Fibroblast of upper back skin (primary cell): ENCODE data around the gene FRG2B.
"Not testable (repeated sequence)": the region's sequence is repeated elsewhere in the genome, so short reads cannot be mapped to it uniquely, and the experiment has no call there.

ENCODE experiments used
- DNase-seq: peaks from one replicate; pipeline ENCODE4 v3.0.0-alpha.2; 2013

Gene FRG2B

DNA sequence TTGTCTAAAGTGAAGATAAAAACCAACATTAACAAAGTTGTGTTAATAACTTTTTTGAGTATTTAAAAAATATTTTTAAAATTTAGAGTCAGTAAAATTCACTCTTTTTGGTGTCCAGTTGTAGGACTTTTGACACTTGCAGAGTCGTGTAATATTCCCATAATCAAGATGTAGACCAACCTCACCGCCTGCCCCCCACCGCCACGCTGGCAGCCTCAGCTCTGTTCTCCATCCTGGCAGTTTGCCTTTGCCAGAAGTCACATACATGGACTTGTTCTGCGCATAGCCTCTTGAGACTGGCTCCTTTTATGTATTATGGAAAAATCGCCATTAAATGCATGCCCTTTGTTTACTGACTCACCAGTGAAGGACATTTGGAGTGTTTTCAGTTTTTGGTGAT lies 33.9 kb downstream of the FRG2B start:
- DNase-seq, result no peak

GRCh38 chr10:133590970-133591359 lies 35.6 kb downstream of the FRG2B start:
- DNase-seq, result no peak

DNA sequence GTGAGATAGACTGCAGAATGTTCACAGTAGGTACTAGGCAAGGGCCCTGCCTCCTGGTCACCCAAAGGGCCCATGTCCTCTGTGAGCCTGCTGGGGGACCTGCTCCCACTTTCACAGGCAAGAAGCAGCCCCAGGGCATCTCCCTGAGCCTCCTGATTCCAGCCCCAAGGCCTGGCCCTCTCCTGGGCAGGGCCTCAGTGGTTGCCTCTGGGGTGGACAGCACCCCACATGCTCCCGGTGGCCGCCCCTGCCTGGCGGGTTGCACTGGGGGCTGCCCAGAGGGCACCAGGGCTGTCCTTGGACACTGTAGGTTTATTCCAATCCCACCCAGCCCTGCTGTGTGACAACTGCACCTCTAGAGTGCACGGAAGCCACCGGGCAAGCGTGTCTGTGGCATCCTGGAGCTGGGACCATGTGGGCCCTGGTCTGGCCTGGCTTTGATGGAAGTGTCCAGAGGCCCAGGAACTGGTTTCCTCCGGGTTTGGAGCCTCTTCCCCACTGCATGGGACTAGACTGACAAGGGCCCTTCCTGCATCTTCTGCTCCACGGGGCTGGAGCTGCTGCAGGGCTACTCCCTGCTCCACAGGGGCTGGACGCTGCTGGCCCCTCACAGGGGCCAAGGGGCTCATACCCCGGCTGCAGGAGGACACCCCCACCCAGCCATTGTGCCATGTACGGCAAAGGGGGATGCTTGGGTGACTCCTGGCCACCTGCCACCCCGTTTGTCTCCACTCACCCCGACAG lies 36.2 kb downstream of the FRG2B start:
- no peak for DNase-seq

DNA sequence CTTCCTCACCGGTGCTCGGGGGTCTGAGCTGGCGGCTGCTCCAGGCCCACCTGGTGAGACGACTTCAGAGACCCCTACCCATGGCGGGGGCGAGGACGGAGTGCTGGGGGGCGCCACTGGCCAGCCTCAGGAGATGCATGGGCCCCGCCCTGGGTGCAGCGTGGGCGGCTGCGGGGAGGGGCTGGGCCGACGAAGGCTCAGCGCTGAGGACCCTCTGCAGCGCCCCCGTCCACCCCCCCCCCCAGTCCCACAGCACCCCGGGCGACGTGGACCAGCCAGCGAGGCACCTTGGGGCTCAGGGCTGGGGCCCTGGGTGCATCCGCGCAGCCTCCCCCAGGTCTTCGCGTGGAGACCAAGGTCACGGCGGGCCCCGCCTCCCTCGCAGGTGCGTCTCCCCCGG lies 49.6 kb downstream of the FRG2B start:
- DNase-seq, result not testable (repeated sequence)
